ENCODE results near the gene SLC49A3. TPM values are rescaled to one million over a fixed set of nuclear protein-coding genes. Genes with fewer than 3 reads are reported as not detected.

SLC49A3 gene
- total RNA-seq, 1 donor from 2014 or later, result 19.9 TPM

GRCh38 chr4:682490-683172, 6.3 kb downstream of the SLC49A3 start:
- H3K4me1 Mint-ChIP-seq (ENCODE audit: unreplicated experiment), result peaks cover 7% of the 10 kb centered on the region
- H3K9me3 Mint-ChIP-seq (ENCODE audit: unreplicated experiment), result no peaks in the 10 kb centered on the region
- peaks cover 8% of the 10 kb centered on the region for H3K36me3 Mint-ChIP-seq (ENCODE audit: low read depth, unreplicated experiment)
- no peak overlapping the region for H3K4me3 Mint-ChIP-seq (ENCODE audit: unreplicated experiment)
- no peak overlapping the region for H3K27ac Mint-ChIP-seq (ENCODE audit: unreplicated experiment)
- no peak for DNase-seq (ENCODE audit: low spot score)
- no peak for TF ChIP-seq CTCF (IDR thresholded peaks at IDR 0.05; ENCODE audit: unreplicated experiment)
- peaks cover 16% of the 10 kb centered on the region for H3K27me3 Mint-ChIP-seq (ENCODE audit: unreplicated experiment)

GRCh38 chr4:681736-682451, 7.1 kb downstream of the SLC49A3 start:
- H3K4me1 Mint-ChIP-seq (ENCODE audit: unreplicated experiment), result peaks cover 6% of the 10 kb centered on the region
- H3K36me3 Mint-ChIP-seq (ENCODE audit: low read depth, unreplicated experiment), result peaks cover 8% of the 10 kb centered on the region
- no peak for DNase-seq (ENCODE audit: low spot score)
- H3K27me3 Mint-ChIP-seq (ENCODE audit: unreplicated experiment), result peaks cover 18% of the 10 kb centered on the region
- no peak for TF ChIP-seq CTCF (IDR thresholded peaks at IDR 0.05; ENCODE audit: unreplicated experiment)
- H3K27ac Mint-ChIP-seq (ENCODE audit: unreplicated experiment), result no peak overlapping the region
- no peak overlapping the region for H3K4me3 Mint-ChIP-seq (ENCODE audit: unreplicated experiment)
- H3K9me3 Mint-ChIP-seq (ENCODE audit: unreplicated experiment), result no peaks in the 10 kb centered on the region

- no peak for TF ChIP-seq CTCF (IDR thresholded peaks at IDR 0.05; ENCODE audit: unreplicated experiment)
- peaks cover 8% of the 10 kb centered on the region for H3K36me3 Mint-ChIP-seq (ENCODE audit: low read depth, unreplicated experiment)
- no peaks in the 10 kb centered on the region for H3K9me3 Mint-ChIP-seq (ENCODE audit: unreplicated experiment)
- H3K27me3 Mint-ChIP-seq (ENCODE audit: unreplicated experiment), result peaks cover 19% of the 10 kb centered on the region
- peak; percentile 57 for DNase-seq (ENCODE audit: low spot score)
- H3K4me3 Mint-ChIP-seq (ENCODE audit: unreplicated experiment), result no peak overlapping the region
- peaks cover 6% of the 10 kb centered on the region for H3K4me1 Mint-ChIP-seq (ENCODE audit: unreplicated experiment)
- no peak overlapping the region for H3K27ac Mint-ChIP-seq (ENCODE audit: unreplicated experiment)
Measured at GRCh38 chr4:680928-681645, 7.9 kb downstream of the SLC49A3 start.

- H3K27me3 Mint-ChIP-seq (ENCODE audit: unreplicated experiment), result peaks cover 21% of the 10 kb centered on the region
- TF ChIP-seq CTCF (IDR thresholded peaks at IDR 0.05; ENCODE audit: unreplicated experiment), result no peak
- no peak overlapping the region for H3K4me3 Mint-ChIP-seq (ENCODE audit: unreplicated experiment)
- peaks cover 6% of the 10 kb centered on the region for H3K36me3 Mint-ChIP-seq (ENCODE audit: low read depth, unreplicated experiment)
- peak overlapping the region; percentile 48 for H3K27ac Mint-ChIP-seq (ENCODE audit: unreplicated experiment)
- no peaks in the 10 kb centered on the region for H3K9me3 Mint-ChIP-seq (ENCODE audit: unreplicated experiment)
- no peak for DNase-seq (ENCODE audit: low spot score)
- peaks cover 6% of the 10 kb centered on the region for H3K4me1 Mint-ChIP-seq (ENCODE audit: unreplicated experiment)
Measured at GRCh38 chr4:680551-680927, 8.4 kb downstream of the SLC49A3 start.
